COR-L47 (cell line): ENCODE measurements around the gene KLHL36.
A peak's percentile ranks its signal among the peaks of the same experiment; 100 is the strongest.

Experiments used
- DNase-seq: peaks from one replicate; lab custom pipeline; 2025; lab: John Stamatoyannopoulos, UW

KLHL36 gene

DNA sequence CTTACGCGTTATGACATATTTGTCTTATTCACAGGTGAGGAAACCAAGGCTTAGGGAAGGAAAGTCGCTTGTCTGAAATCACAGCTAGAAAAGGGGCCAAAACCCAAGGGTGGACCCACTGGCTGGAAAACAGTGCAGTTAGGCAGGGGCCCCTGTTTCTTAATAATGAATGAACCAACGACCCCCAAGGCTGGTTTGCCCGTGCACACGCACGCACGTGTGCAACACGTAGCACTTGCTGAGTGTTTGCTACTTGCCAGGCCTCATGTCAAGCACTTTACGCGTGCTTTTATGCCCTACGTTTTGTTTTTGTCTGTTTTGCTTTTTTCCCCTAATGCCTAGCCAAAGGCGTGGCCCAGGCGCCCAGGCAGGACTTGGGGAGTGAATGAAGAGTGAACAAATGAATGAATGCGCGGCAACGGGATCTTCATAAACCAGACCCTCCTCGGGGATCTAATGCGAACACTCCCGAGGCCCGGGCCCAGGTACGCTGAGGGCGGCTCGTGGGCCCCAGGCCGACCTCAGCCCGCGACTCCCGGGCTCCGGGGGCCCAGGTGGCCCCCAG is 50.9 kb downstream of the KLHL36 start:
- no peak for DNase-seq

- DNase-seq = peak; percentile 74
Observed at GRCh38 chr16:84699712-84700445, 51.6 kb downstream of the KLHL36 start, which contains the start of gene USP10. USP10 (plus strand) TSS chr16:84700000; CDS start chr16:84700091, 91 bp downstream.

DNA sequence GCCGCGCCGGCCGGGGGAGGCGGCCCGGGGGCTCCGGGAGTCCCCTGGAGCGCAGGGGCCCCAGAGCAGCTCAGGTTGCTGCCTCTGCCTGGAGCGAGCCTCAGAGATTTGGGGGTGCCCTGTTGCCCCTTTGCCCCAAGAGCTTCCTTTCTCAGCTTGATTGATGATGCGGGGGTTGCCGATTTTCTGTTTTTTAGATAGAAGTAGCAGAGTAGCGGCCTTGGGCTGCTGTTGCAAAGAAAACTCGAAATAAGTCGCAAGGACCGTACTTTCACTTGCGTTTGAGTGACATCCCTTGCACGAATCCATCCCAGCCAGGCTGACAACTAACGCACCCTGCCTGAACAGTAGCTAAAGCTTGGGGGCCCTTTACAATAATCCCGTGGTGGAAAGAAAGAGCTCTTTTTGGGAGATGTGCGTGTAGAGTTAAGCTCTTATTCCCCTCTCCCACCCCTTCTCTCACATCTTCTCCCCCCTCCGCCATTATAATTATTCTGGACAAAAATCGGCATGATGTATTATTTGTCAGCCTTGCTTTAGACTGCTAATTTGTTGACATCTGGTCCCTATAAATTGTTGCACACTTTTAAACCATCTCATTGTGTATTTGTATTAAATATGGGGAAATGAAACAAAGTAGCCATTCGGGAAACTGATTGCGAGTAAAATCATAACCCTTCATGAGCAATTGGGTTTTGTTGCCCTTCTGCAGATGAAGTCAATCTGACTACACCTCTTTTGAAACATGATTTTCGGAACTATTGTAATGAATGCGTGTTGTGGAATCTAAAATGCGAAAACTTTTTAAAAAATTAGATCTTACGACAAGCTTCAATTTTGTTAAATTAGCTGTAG is 52.4 kb downstream of the KLHL36 start:
- no peak for DNase-seq

GRCh38 chr16:84703681-84704080 is 55.4 kb downstream of the KLHL36 start:
- DNase-seq = no peak

GRCh38 chr16:84704253-84704652 is 55.9 kb downstream of the KLHL36 start:
- no peak for DNase-seq

- no peak for DNase-seq
Observed at GRCh38 chr16:84706856-84707255, 58.5 kb downstream of the KLHL36 start.

- DNase-seq = no peak
Observed at GRCh38 chr16:84709609-84710008, 61.3 kb downstream of the KLHL36 start.

DNA sequence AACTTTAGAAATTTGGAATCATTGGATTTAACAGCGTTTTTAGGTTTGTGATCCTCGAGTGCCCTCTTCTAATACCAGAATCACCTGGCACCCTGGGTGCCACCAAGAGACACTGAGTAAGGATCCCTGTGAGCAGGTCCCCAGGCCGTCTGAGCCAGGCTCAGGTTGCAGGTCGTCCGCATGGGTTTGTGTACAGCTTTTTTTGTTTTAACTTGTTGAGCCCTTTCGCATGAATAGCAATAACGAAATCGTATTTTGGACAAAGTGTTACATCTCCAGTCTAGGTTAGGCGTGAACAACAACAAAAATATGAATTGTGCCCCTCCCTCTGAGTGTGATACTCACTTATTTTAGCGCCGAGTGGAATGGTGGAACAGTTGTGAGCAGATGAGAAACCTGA is 62.4 kb downstream of the KLHL36 start:
- no peak for DNase-seq
